HG02973 (cell line): ENCODE results near the gene WFDC1.

Experiments
- ATAC-seq: cut with Tn5 transposase; IDR thresholded peaks from one replicate; pipeline ENCODE4 v1.9.1; 2021; ENCODE audit warnings: moderate library complexity; ENCODE audit not compliant: unreplicated experiment

The WFDC1 gene

DNA sequence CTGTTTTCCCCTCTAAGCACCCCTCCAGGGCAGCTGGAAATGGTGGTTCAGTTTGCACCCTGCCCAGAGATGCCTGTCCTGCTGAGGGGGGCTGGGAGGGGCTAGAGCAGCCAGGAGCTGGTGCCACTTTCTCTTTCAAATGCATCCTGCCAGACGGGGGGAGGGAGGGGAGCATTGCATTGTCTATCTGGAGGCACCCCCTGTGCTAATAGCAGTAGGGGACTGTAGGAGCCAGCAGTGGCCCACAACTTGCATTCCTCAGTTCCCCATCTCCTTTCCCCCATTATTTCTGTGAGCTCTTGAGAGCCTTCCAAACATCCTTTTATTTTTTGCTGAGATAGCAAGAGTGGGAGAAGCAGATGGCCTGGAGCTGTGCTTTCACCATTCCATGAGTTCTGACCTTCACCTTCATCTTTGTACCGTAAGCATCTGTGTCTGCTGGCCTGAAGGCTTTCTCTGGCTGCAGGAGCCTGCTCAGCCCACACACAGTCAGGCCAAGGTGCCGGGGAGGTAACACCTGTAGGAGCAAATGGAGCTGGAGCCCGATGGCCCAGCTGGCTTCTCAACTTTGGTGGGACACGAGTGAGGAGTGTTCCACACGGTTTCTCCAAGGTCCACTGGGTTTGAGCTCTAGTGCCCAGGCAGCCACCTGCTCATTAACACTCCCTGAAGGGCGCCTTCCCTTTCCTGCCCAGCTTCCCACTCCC lies 5.2 kb downstream of the WFDC1 start:
- no peak for ATAC-seq

DNA sequence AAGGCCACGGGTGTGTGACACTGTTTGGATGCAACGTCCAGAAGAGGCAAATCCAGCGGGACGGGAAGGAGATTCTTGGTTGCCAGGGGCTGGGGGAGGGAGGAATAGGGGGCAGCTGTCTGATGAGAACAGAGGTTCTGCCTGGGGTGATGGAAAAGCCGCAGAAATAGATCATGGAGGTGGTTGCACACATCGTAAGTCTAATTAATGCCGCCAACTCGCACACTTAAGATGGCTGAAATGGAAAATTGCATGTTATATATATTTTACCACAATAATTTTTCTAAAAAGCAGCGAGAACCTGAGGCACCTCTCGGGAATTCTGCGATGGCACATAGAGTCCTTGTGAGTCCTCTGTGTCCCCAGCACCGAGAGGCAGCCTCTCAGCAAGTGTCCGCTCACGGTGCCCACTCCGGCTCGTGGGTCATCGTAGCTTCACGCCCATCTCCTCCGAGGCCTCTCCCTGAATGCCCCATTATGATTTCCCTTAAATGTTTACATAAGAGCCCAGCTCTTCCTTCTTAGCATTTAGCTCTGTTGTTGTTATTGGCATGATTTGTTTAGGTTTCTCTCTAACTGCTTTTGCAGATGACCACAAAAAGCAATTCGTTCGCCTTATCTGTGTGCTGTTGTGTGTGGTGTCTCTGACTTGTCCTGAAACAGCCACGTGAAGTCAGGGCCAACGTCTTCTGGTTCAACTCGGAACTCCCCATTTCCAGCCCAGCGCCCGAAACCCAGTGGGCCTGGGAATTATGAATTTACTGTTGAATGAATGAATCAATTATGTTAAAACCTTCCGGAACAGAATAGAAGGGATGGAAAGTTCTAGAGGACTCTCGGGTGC lies 7.7 kb downstream of the WFDC1 start:
- ATAC-seq, result no peak

DNA sequence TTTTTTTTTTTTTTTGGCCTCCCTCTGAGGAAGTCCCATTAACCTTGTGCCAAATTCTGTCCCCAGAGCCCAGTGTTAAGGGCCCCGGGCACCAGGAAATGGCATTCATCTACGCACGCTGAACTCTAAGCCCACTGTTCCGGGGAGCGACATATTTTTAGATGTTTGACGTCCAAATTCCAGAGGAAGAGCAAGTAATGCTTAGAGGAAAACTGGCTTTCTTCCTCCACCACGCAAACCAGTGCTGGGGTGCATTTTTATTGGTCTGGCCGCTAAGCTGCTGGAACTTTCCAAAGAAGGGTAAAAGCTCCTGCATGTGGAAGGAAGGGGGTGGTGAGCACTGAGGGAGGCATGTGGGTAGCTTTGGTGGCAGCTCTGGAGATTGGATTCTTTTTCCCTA lies 8.3 kb downstream of the WFDC1 start:
- no peak for ATAC-seq

DNA sequence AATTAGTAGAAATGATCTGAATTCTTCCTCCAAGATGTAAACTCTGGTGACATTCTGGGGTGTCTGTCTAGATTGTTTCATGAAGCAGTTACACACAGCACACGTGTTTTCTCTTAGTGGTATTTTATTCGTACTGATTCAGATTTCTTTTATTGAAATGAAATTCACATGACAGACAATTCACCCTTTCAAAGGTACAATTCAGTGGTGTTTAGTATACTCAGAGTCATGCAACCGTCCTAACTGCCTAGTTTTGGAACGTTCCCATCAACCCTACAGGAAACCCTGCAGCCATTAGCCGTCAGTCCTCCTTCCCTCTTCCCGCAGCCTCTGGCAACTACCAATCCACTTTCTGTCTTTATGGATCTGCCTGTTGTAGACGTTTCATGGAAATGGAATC lies 8.8 kb downstream of the WFDC1 start:
- ATAC-seq, result no peak

DNA sequence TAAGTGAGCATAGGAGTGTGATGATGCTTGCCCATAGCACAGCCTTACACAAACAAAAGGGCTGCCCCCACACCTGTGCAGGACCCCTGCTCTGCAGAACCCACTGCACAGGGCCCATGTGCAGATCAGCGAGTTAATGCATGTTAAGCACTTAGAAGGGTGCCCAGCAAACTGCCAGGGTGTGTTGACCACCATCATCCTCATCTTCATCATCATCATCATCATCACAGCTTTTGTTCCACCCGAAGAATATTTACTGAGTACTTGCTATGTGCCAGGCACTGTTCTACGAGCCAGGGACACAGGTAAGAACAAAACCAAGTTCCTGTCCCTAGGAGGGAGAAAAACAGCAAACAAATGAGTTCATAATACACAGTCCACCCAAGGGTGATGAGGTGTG lies 11.9 kb downstream of the WFDC1 start:
- ATAC-seq, result no peak

DNA sequence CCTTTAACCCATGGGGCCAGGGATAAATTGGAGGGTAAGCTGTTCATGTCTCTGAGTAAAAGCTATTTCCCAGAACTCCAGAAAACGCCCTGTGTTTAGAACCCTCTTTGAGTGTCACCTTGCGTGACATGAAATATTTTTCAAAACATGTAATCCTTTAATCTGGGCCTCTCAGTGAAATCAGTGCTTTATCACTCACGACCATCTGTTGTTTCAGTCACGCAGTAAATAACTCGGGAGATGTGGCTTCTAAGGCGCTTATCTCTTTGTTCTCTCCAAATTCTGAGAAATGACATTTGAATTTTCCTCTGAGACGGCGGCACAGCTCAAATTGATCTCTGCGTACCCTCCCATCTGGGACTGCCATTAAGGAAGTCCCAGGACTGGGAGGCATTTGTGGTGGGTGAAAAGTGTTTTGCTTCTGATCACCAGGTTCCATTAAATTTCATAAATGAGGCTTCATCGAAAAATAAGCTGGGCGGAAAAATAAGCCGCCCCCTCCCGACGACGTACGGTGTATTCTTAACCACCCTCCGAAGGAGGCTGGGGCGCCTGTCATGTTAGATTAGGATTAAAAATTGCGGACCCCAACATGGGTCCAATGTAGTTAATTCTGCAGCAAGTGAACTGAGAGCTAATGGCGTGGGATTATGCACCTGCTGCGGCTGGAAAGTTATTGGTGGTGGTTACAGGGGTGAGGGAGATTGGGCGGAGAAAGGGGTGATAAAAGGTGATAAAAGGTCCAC lies 12.7 kb downstream of the WFDC1 start:
- no peak for ATAC-seq

DNA sequence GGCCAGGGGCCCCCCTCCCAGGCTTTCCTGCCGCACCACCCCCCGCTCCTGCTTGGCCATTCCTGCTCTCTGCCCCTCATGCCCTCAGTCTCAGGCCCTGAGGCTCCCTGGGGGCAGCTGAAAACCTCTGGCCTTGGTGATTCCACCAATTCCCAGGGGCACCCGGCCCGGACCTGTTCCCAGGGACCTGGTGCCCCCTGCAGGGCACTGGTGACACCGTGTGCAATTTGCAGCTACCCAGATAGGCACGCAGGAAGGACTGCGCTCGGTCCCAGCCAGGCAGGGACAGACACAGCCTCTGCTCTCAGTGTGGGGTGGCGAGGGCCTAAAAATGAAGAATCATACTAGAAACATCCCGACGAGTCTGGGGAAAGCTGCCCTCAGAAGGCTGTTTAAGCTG lies 13.4 kb downstream of the WFDC1 start:
- no peak for ATAC-seq

DNA sequence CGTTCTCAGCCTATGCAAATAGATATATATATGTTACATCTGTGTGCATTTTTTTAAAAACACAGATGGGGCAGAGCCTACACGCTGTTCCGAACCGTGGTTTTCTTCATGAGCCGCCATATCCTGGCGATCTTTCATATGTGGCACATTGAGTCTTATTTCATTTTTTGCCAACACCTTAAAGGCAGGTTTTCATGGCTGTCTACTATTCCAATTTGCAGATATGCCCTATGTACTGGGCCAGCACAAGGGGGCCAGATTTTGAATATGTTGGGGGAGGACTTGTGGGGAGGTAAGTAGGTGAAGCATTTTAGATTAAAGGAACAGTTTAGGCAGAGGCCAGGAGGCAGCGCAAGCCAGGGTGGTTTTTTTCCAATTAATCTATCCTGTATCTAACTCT lies 16.0 kb downstream of the WFDC1 start:
- no peak for ATAC-seq

DNA sequence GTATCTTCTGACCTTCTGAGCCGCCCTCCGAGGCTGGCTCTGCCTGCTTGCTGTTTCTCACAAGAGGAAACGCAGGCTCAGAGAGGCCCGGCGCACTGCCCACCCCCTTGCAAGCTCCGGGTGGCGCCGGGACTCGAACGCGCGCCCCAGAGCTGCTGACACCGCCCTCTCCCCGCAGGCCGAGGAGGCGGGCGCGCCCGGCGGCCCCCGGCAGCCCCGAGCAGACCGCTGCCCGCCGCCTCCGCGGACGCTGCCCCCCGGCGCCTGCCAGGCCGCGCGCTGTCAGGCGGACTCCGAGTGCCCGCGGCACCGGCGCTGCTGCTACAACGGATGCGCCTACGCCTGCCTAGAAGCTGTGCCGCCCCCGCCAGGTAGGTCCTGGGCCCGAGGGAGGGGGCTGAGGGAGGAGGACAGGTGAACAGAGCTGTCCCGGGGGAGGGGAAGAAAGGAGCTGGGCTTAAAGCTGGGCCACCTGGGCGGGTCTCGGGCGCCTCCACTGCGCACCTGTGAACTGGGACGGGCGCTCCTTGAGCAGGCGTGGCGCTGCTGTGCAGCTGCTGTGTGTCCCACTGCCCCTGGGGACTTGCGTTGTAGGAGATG lies 18.2 kb downstream of the WFDC1 start:
- ATAC-seq, result no peak

DNA sequence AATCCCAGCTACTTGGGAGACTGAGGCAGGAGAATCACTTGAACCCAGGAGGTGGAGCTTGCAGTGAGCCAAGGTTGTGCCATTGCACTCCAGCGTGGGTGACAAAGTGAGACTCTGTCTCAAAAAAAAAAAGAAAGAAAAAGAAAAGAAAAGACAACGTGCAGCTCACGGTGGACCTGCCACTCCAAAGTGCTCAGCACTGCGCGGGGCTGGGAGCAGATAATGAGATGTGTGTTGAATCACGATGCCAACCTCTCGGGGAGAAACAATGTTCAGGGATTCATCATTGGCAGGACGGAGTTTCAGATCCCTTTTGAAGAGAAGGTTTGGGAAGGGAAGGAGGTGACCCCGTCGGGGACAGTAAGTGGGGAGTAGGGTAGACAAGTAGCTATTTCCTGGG lies 19.2 kb downstream of the WFDC1 start:
- ATAC-seq, result no peak

DNA sequence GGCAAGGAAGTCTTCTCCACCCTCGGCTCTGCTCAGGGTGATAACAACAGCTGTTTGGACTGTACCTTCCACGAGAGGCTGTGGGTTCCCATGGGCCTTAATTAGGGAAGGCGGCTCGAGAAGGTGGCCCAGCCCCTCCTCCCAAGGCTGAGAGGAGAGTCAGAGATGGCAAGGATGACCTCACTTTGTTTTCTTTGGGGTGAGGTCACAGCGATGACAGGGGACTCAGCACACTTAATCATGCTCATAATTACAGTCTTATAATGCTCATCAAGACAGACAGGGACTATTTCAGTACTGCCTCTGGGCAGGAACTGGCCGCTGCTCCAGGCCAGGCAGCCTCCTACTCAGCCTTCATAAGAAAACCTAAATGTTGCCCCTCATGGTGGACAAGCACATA lies 19.7 kb downstream of the WFDC1 start:
- ATAC-seq, result no peak

DNA sequence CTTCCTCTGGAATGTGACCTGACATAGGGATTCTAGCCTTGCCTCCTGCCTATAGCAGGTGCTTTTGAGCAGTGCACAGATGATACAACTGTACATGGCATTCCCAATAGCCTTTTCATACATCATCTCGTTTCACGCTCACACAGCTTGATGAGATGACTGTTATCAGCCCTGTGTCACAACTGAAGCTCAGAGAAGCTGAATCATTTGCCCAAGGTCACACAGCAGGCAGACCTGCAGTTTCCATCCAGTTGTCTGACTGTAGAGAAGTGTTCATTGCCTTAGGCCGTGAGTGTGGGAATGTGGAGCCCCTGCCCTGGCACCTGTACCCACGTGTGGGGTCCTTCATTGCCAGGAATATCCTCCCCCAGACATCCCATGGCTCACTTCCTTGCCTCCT lies 20.1 kb downstream of the WFDC1 start:
- ATAC-seq, result no peak

DNA sequence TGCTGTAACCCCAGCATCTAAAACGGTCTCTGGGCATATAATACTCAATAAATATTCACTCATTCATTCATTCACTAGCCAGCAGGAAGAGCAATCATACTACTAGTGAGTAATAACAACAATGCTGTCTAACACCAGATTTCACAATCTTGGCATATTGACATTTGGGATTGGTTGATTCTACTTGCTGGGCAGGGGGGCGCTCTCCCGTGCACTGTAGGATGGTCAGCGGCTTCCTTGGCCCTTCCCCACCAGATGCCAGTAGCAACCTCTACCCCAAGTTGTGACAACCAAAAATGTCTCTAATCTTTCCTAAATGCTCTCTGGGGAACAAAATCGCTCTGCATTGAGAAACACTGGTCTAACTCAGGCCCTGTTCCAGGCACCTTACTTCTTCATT lies 20.7 kb downstream of the WFDC1 start:
- no peak for ATAC-seq

DNA sequence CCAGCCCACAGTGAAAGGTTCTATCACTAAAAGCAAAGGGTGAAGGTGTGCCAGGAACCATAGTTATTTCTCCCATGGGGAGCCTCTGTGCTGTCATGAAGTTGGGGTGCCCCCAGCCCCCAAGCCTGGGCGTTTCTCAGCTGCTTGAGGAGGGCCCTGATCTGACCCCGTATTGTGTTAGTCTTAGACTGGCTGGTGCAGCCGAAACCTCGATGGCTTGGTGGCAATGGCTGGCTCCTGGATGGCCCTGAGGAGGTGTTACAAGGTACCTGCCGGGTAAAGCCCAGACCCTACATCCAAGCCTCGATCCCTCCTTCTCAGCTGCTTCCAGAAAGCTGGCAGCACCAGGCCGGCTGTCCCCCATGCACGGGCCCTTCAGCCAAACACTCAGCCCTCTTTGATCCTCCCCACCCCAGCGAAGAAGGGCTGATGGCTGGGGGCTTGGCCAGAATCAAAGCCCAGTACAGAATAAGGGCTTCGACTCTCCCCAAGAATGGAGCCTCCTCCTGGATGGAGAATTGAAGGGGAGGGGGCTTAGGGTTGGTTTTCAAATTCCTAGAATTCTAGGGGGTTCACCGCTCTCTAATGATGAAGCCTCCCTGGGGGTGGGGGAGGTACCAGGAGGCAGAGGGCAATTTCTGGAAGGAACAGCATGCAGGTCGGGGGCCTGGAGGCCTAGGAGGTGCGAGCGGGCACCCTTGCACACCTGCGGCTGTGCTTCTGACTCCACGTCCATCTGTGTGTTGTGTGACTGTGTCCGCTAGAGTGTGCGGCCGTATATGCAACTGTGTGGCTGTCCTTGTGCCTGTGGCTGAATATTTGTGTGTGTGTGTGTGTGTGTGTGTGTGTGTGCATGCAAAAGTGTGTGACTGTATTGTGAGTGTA lies 23.7 kb downstream of the WFDC1 start:
- no peak for ATAC-seq

DNA sequence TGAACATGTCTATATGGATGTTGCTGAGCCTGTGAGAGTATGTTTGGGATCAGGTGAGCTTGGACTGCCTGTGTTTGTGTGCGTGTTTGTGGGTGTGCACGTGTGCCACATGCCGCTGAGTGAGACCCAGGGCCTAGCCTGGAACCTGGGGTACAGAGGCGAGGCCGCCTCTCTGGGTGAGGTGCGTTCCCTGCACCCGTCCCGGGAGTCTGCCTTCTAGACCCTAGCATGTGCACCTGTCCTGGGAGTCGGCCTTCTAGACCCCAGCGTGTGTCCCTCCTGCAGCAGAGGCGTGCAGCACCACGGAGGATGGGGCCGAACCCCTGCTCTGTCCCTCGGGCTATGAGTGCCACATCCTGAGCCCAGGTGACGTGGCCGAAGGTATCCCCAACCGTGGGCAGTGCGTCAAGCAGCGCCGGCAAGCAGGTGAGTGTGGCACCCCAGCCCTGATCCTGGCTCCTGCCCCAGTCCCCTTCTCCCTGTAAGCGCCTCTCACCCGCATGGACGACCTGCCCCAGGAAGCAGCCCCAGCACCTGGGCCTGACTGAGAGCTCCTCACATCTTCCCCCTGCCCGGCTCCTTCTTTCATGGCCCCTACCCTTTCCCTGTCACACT lies 24.6 kb downstream of the WFDC1 start:
- ATAC-seq, result no peak

DNA sequence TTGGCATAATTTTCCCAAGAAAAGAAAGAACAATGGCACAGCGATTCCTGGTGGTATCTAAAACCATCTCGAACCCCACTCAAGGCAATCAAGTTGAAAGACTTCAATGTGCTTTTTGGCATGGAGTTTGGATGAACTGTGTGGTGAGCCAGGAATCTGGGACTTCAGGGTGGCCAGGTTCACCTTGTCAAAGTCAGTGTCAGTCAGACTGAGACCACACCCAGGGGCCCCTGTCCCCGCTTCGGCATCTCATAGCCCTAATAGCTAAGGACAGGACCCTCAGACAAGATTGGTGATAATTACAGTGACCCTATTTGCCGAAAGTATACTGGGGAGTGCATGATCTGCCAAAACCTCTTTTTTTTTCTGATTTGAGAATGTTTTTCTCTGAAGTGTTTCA lies 25.8 kb downstream of the WFDC1 start:
- ATAC-seq, result no peak

DNA sequence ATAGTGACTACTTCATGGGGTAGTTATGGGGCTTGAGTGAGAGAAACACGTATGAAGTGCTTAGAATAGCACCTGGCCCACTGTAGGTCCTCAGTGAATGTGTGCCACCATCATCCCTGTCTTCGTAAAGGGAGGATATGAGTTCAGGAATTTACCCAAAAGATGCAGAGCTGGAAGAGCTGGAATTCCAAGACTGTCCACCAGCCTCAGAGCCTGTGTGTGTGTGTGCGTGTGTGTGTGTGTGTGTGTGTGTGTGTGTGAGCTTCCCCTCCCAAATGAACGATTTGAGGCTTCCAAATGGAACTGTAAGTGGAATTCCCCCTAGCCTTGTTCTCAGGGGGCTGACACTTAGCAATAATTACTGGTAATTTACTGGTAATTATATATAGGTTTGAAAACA lies 27.3 kb downstream of the WFDC1 start:
- no peak for ATAC-seq

DNA sequence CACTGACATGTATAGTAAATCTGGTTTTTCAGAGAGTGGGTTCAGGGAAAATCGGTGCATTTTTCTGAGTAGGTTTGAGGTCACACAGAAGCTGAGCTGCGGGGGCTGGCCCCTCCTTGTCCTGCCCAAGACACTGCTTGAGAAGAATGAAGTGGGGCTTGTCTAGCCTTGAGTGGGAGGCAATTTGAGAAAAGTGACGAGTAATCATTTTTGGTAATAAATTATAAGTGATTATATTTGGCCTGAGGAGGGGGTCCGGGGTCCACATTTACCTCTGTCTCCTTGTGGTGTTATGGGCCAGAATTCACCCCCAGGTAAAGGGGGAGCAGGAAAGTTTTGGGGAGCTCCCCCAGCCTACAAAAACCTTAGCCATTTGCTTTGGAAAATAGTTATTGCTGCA lies 28.1 kb downstream of the WFDC1 start:
- no peak for ATAC-seq

DNA sequence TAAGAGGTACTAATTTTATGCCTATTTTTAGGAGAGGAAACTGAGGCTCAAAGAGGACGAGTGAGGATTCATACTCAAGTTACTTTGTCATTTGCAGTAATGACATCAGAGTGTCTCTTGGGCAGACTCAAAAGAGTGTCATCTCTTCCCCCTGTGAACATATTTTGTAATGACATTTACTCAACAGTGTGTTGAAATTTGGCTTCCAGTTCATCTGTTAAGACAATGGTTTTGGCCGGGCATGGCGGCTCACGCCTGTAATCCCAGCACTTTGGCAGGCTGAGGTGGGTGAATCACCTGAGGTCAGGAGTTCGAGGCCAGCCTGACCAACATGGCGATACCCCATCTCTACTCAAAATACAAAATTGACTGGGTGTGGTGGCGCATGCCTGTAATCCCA lies 28.9 kb downstream of the WFDC1 start:
- ATAC-seq, result no peak
